DND-41 (cell line): Measurements from ENCODE around the gene CACTIN.

Experiments used
- ATAC-seq: fragments of 200-7000 bp; cut with Tn5 transposase; 3 replicates; pipeline ENCODE4 v1.9.1; 2021; ENCODE audit warnings: low read depth; ENCODE audit not compliant: insufficient read depth
- DNase-seq: peaks from one replicate; pipeline ENCODE4 v3.0.0-alpha.2; 2020
- H2AFZ ChIP-seq: 2 replicates; pipeline ENCODE4 v1.6.0; 2012; ENCODE audit warnings: low read depth, low read length
- H3K27ac ChIP-seq: 2 replicates; pipeline ENCODE4 v1.5.1; 2012; ENCODE audit warnings: low read length, inconsistent platforms
- H3K27me3 ChIP-seq: fragments of 200-600 bp; sonication (generic); 2 replicates; pipeline ENCODE4 v1.6.0; 2012; ENCODE audit warnings: low read length, mild to moderate bottlenecking, inconsistent platforms; ENCODE audit not compliant: insufficient read depth, poor library complexity
- H3K36me3 ChIP-seq: 2 replicates; pipeline ENCODE4 v1.5.1; 2012; ENCODE audit warnings: low read length, inconsistent platforms; ENCODE audit not compliant: insufficient read depth
- H3K4me1 ChIP-seq: 2 replicates; pipeline ENCODE4 v1.5.1; 2012; ENCODE audit warnings: mild to moderate bottlenecking, low read length; ENCODE audit not compliant: insufficient read depth
- H3K4me2 ChIP-seq: 2 replicates; pipeline ENCODE4 v1.6.0; 2012; ENCODE audit warnings: mild to moderate bottlenecking, moderate library complexity, low read length, inconsistent platforms; ENCODE audit not compliant: insufficient read depth
- H3K4me3 ChIP-seq, 2 experiments: fragments of 200-600 bp in 1 of 2; shearing (Covaris generic) in 1 of 2; 2 replicates each; pipeline ENCODE4 v1.5.1; 2012 to 2016; ENCODE audit warnings: inconsistent platforms in 2 of 2, low read length in 2 of 2, mild to moderate bottlenecking in 2 of 2, low read depth in 1 of 2, moderate library complexity in 1 of 2
- H3K79me2 ChIP-seq: 2 replicates; pipeline ENCODE4 v1.6.0; 2012; ENCODE audit warnings: low read length, inconsistent platforms; ENCODE audit not compliant: insufficient read depth
- H3K9ac ChIP-seq: 2 replicates; pipeline ENCODE4 v1.6.0; 2012; ENCODE audit warnings: low read depth, mild to moderate bottlenecking, inconsistent platforms, low read length, moderate library complexity
- H3K9me3 ChIP-seq: 2 replicates; pipeline ENCODE4 v1.5.1; 2012; ENCODE audit warnings: low read length, moderate library complexity, mild to moderate bottlenecking, inconsistent platforms; ENCODE audit not compliant: insufficient read depth, severe bottlenecking
- H4K20me1 ChIP-seq: 2 replicates; pipeline ENCODE4 v1.6.0; 2012; ENCODE audit warnings: low read length; ENCODE audit not compliant: insufficient read depth
- CTCF ChIP-seq: IDR thresholded peaks from 2 replicates; pipeline ENCODE4 v1.5.1; 2012; ENCODE audit warnings: borderline replicate concordance, low read length, moderate library complexity, mild to moderate bottlenecking; ENCODE audit not compliant: poor library complexity, severe bottlenecking; ENCODE audit errors: extremely low read depth
- EZH2 ChIP-seq: IDR thresholded peaks from 3 replicates; pipeline ENCODE4 v1.6.1; 2012; ENCODE audit warnings: borderline replicate concordance, low read depth, mild to moderate bottlenecking, moderate library complexity, low read length, inconsistent platforms; ENCODE audit not compliant: severe bottlenecking

CACTIN gene

GRCh38 chr19:3573162-3573857 lies 53.3 kb downstream of the CACTIN start:
- Histone ChIP-seq H3K27ac (peak overlapping the region; percentile 79), H2AFZ (peak overlapping the region; percentile 68), H3K4me3 (peak overlapping the region; percentile 76 to 93), H3K9ac (peak overlapping the region; percentile 75), H3K9me3 (no peaks in the 10 kb centered on the region), H3K79me2 (peaks cover 9% of the 10 kb centered on the region), H3K36me3 (peaks cover 27% of the 10 kb centered on the region), H4K20me1 (0 out of 2 replicates have a peak, but pooled peaks cover 5% of the 10 kb centered on the region), H3K27me3 (no peaks in the 10 kb centered on the region), H3K4me2 (peak overlapping the region; percentile 74), H3K4me1 (peaks cover 16% of the 10 kb centered on the region)
- no peak for DNase-seq
- peak; percentile 0; the same call in 2 of the 3 replicates for ATAC-seq
- TF ChIP-seq EZH2 = no peak
- no peak for TF ChIP-seq CTCF

DNA sequence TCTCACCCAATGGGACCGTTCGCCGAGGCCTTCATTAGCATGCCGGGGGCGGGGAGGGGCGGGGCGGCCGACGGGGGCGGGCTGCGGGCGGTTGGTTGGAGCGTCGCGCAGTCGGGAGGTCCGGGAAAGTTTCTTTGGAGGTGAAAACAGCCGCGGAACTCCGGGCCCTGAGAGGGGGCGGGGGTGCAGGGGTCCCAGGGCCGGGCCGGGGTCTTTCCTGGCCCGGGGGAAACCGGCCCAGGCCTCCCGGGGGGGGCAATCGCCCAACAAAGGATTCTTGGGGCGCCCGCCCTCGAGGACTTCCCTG lies 53.8 kb downstream of the CACTIN start, which contains the start of gene HMG20B:
Gene HMG20B (plus strand): TSS at position 90 of the 307 bp plus-strand sequence. CDS start 366 bp downstream, outside the sequence.
- H4K20me1 ChIP-seq = 0 out of 2 replicates have a peak, but pooled peaks cover 5% of the 10 kb centered on the region
- peaks cover 9% of the 10 kb centered on the region for H3K79me2 ChIP-seq
- H3K4me1 ChIP-seq = peaks cover 16% of the 10 kb centered on the region
- H3K27ac ChIP-seq = peak within 1 kb of the TSS; percentile 79
- peak within 1 kb of the TSS; percentile 75 for H3K9ac ChIP-seq
- peak within 1 kb of the TSS; percentile 95 for H2AFZ ChIP-seq
- TF ChIP-seq EZH2 (no peak), CTCF (no peak)
- peak within 1 kb of the TSS; percentile 76 to 93 for H3K4me3 ChIP-seq
- H3K4me2 ChIP-seq = peak within 1 kb of the TSS; percentile 95
- DNase-seq (no peak), ATAC-seq (peak; percentile 3; the same call in 1 of the 3 replicates)
- H3K36me3 ChIP-seq = peaks cover 27% of the 10 kb centered on the region
- H3K27me3 ChIP-seq = no peaks in the 10 kb centered on the region
- no peaks in the 10 kb centered on the region for H3K9me3 ChIP-seq

DNA sequence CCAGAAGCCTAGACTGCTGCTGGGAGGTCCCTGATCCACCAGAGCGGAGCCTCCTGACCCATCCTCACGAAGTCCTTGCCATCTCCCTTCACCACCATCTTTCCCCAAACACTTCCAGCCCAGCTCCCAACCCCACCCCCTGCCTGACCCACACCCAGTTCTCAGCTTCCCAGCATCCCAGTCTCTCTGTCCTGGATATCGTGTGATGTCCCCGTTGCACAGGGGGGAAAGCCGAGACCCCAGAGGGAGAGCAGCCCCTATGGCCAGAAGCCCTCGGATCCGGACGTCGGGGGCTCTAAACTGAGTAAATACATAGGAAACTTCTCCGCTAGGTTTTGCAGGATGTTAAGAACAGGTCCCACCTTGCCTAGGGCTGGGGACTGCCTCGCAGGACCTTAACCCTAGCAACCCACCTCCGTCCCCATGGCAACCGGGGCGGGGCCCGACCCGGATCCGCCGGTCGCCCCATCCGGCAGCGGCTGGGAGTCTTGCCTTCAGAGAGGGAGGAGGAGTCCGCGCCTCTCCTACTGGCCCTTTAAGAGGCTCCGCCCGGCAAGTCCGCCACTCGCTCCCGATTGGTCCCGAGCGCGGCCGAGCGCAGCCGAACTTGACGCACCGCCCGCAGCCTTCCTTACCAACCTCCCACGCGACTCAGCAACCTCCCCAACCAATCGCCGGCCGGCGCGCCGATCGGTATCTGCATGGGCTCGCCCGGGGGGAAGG lies 54.3 kb downstream of the CACTIN start:
- ATAC-seq = peak; percentile 95
- H3K27ac ChIP-seq = peak overlapping the region; percentile 74

More for the DNA sequence above, 54.3 kb downstream of the CACTIN start:
- Histone ChIP-seq H3K4me3 (peak overlapping the region; percentile 26 to 64; a peak in 3 of 4 replicates), H3K9me3 (no peaks in the 10 kb centered on the region), H3K79me2 (peaks cover 9% of the 10 kb centered on the region), H3K4me2 (peak overlapping the region; percentile 95), H3K4me1 (peaks cover 16% of the 10 kb centered on the region), H3K9ac (peak overlapping the region; percentile 55), H3K36me3 (peaks cover 27% of the 10 kb centered on the region), H2AFZ (peak overlapping the region; percentile 95), H4K20me1 (0 out of 2 replicates have a peak, but pooled peaks cover 5% of the 10 kb centered on the region), H3K27me3 (no peaks in the 10 kb centered on the region)
- DNase-seq = peak; percentile 100
- TF ChIP-seq EZH2 = no peak
- no peak for TF ChIP-seq CTCF
